ENCODE measurements around the gene GNB1. TPM values are rescaled to one million over a fixed set of nuclear protein-coding genes. Genes with fewer than 3 reads are reported as not detected.

The GNB1 gene
- polyA plus RNA-seq, 1 of the 3 experiments (the other 2 are of a cell fraction), result 355 TPM

GRCh38 chr1:1906185-1907097, 15.6 kb upstream of the GNB1 start:
- WGBS (ENCODE audit: low lambda C conversion rate), result 16% methylated on average over 10 of the region's 15 CpGs
- TF ChIP-seq MXI1 (IDR thresholded peaks at IDR 0.05; ENCODE audit: low read depth, low read length) (peak; percentile 90; the same call in 1 of the 2 replicates), FOSL2 (IDR thresholded peaks at IDR 0.05; ENCODE audit: borderline replicate concordance, low read depth) (no peak), RAD21 (IDR thresholded peaks at IDR 0.05; ENCODE audit: low read length) (peak; percentile 99), MAX (IDR thresholded peaks at IDR 0.05; ENCODE audit: low read depth) (peak; percentile 24; the same call in 1 of the 2 replicates), NFIC (IDR thresholded peaks at IDR 0.05; ENCODE audit: borderline replicate concordance) (no peak), CHD2 (IDR thresholded peaks at IDR 0.05; ENCODE audit: low read length, partially characterized antibody) (peak; percentile 57), RFX5 (IDR thresholded peaks at IDR 0.05; ENCODE audit: low read length) (no peak), CTCF (IDR thresholded peaks at IDR 0.05) (peak; percentile 79), SIN3A (IDR thresholded peaks at IDR 0.05; ENCODE audit: borderline replicate concordance, low read depth, low read length) (0 out of 2 replicates have a peak, but pooled peaks have one; percentile 22), GATA2 (CRISPR knock-in tag; IDR thresholded peaks at IDR 0.05) (0 out of 2 replicates have a peak, but pooled peaks have one; percentile 14), SMC3 (IDR thresholded peaks at IDR 0.05; ENCODE audit: low read depth, low read length) (peak; percentile 91), NRF1 (IDR thresholded peaks at IDR 0.05; ENCODE audit: low read depth, low read length) (no peak)

GRCh38 chr1:1903224-1903623, 12.3 kb upstream of the GNB1 start:
- Histone ChIP-seq H3K4me3 (ENCODE audit: low read depth in 2 of 2, low read length in 1 of 2) (no peak overlapping the region), H2AFZ (ENCODE audit: low read depth) (no peak overlapping the region), H3K9me2 (no peaks in the 10 kb centered on the region), H3K27ac (ENCODE audit: low read depth in 2 of 2, low read length in 1 of 2) (no peak overlapping the region), H3K79me2 (ENCODE audit: insufficient read depth) (peaks cover 5% of the 10 kb centered on the region; the same call in 1 of the 2 replicates), H3K4me2 (no peak overlapping the region), H3K9ac (no peak overlapping the region), H3F3A (replicated peaks; ENCODE audit: insufficient read depth) (peaks cover 9% of the 10 kb centered on the region), H3K36me3 (replicated peaks in 1 of 2; ENCODE audit: control insufficient read depth in 1 of 2, insufficient read depth in 2 of 2, low read length in 1 of 2) (no peaks in the 10 kb centered on the region), H4K20me1 (ENCODE audit: insufficient read depth) (no peaks in the 10 kb centered on the region), H3K9me3 (no peaks in the 10 kb centered on the region), H3K4me1 (ENCODE audit: control insufficient read depth in 1 of 2, insufficient read depth in 2 of 2, low read depth in 1 of 2, low read length in 1 of 2) (peaks cover 0 to 22% of the 10 kb centered on the region in 2 experiments; a peak in 2 of 4 replicates), H3K27me3 (ENCODE audit: insufficient read depth) (no peaks in the 10 kb centered on the region)
- WGBS (ENCODE audit: low lambda C conversion rate), result 86% methylated on average over 12 of the region's 12 CpGs
- TF ChIP-seq CHD2 (IDR thresholded peaks at IDR 0.05; ENCODE audit: low read length, partially characterized antibody) (no peak), FOXM1 (IDR thresholded peaks at IDR 0.05; ENCODE audit: low read depth) (no peak), FOXJ3 (CRISPR knock-in tag; IDR thresholded peaks at IDR 0.05) (no peak)
- ChIA-PET POLR2A (no interaction called here), CTCF (no interaction called here)
- no peak for DNase-seq

More at GRCh38 chr1:1906185-1907097, 15.6 kb upstream of the GNB1 start:
- Histone ChIP-seq H3K27me3 (ENCODE audit: insufficient read depth) (no peaks in the 10 kb centered on the region), H3K4me3 (ENCODE audit: low read depth in 2 of 2, low read length in 1 of 2) (peak overlapping the region in 1 of 2 experiments; percentile 50; a peak in 1 of 4 replicates), H3K9ac (no peak overlapping the region), H3K4me2 (no peak overlapping the region), H3K27ac (ENCODE audit: low read depth in 2 of 2, low read length in 1 of 2) (peak overlapping the region; percentile 27 to 36; a peak in 2 of 4 replicates), H2AFZ (ENCODE audit: low read depth) (0 out of 2 replicates have a peak overlapping the region, but pooled peaks have one; percentile 30), H3K79me2 (ENCODE audit: insufficient read depth) (peaks cover 6% of the 10 kb centered on the region), H3F3A (replicated peaks; ENCODE audit: insufficient read depth) (peaks cover 10% of the 10 kb centered on the region), H4K20me1 (ENCODE audit: insufficient read depth) (no peaks in the 10 kb centered on the region), H3K4me1 (ENCODE audit: control insufficient read depth in 1 of 2, insufficient read depth in 2 of 2, low read depth in 1 of 2, low read length in 1 of 2) (peaks cover 0 to 20% of the 10 kb centered on the region in 2 experiments; a peak in 2 of 4 replicates), H3K9me3 (no peaks in the 10 kb centered on the region), H3K9me2 (no peaks in the 10 kb centered on the region), H3K36me3 (replicated peaks in 1 of 2; ENCODE audit: control insufficient read depth in 1 of 2, insufficient read depth in 2 of 2, low read length in 1 of 2) (no peaks in the 10 kb centered on the region)
- POLR2A ChIA-PET, result interaction anchor here (0.6 to 1.0 kb wide), 2 partner anchors 8 to 48 kb away, joined by 3 read pairs; partner anchors contain the start of gene CALML6
- DNase-seq, result peak; percentile 93
- CTCF ChIA-PET, result interaction anchor here (0.6 to 6.2 kb wide), 46 partner anchors 8 to 202 kb away, joined by 3 to 54 read pairs (median 4); partner anchors contain the start of genes CALML6, GABRD and NADK
